Right renal cortex interstitium (tissue), 3 donors: Measurements from ENCODE around the gene OR5L1. TPM values are rescaled to one million over a fixed set of nuclear protein-coding genes. Genes with fewer than 3 reads are reported as not detected.

Experiments used
- DNase-seq, 3 donors: peaks; one replicate each; pipeline ENCODE4 v3.0.0-alpha.2; 2013; ENCODE audit warnings: low read depth in 3 of 3, low spot score in 2 of 3
- polyA plus RNA-seq, 3 donors: library from polyadenylated mRNA; unstranded; fragments of 120-200 nt; gene quantifications; one replicate each; pipeline ENCODE4 v1.2.1, GENCODE V29; 2013; ENCODE audit not compliant: insufficient read length in 3 of 3

OR5L1 gene
- polyA plus RNA-seq: not detected

GRCh38 chr11:55811067-55811466 is at the start of gene OR5L1:
Gene OR5L1 (plus strand): TSS chr11:55811367. CDS start chr11:55811467, 100 bp downstream.
- no peak for DNase-seq

DNA sequence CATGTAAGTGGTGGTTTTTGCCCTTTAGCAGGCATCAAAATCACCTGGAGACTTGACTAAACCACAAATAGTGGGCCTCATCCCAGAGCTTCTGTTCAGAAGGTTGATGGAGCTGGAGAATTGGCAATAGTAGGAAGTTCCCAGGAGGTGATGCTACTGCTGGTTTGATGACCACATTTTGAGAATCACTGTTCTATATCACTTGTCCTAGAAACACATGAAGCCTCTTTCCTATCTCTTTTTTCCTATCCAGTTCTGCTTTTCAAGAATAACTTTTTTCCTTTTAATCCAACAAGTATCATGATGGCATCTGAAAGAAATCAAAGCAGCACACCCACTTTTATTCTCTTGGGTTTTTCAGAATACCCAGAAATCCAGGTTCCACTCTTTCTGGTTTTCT is 38.0 kb upstream of the OR5L1 start, which contains the start of gene OR5D13:
Gene OR5D13 (plus strand): TSS at position 301 of the 400 bp plus-strand sequence. CDS start 0 bp downstream, at position 301.
- DNase-seq: no peak

DNA sequence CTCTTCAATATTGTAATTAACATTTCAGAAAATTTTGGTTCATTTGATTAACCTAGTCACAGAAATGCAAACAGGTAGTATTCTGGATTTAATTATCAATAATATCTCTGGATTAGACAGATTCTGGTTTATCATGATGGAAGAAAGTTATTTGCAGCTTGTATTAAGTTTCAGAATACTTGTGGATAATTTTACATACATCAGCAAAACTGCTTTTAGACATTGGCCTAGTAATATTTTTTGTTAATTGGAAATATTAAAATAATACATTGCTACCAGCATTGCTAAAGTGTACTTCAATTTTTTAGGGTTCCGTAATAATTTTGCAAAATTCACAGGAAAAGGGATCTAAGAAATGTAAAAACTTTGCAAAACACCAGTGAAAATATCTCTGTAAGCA is 19.6 kb upstream of the OR5L1 start:
- DNase-seq: no peak

GRCh38 chr11:55793321-55793720 is 17.8 kb upstream of the OR5L1 start:
- no peak for DNase-seq

- no peak for DNase-seq
Observed at GRCh38 chr11:55795256-55795655, 15.9 kb upstream of the OR5L1 start, which contains the start of gene OR5D14. Gene OR5D14 (plus strand): TSS chr11:55795556. CDS start chr11:55795556, 0 bp downstream.

DNA sequence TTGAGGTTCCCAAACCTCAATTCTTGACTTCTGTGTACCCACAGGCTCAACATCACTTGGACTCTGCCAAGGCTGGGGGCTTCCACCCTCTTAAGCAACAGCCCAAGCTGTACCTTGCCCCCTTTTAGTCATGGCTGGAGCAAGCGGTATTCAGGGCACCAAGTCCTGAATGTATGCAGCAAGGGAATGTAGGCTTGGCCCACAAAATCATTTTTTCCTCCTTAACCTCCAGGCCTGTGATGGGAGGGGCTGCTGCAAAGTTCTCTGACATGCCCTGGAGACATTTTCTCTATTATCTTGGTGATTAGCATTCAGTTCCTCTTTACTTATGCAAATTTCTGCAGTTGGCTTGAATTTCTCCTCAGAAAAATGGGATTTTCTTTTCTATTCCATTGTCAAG is 4.9 kb upstream of the OR5L1 start:
- DNase-seq: no peak

GRCh38 chr11:55819330-55819729 is 8.2 kb downstream of the OR5L1 start, which contains the start of gene OR5D18:
Gene OR5D18 (plus strand): TSS chr11:55819630. CDS start chr11:55819630, 0 bp downstream.
- no peak for DNase-seq

DNA sequence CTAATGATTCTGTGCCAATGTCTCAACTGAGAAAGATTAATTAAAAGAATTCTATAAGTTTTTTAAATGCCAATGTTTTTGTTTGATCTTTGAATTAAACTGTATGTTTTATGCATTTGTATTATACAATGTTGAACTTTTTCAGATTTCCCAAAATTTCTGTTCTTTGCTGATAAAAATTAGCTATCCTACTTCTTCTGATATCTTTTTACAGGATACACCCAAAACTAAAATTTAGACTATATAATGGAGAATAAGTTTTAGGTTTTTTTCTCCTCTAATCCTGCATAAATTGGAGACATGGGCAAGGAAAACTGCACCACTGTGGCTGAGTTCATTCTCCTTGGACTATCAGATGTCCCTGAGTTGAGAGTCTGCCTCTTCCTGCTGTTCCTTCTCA is 15.8 kb downstream of the OR5L1 start, which contains the start of gene OR5L2:
Gene OR5L2 (plus strand): TSS at position 301 of the 400 bp plus-strand sequence. CDS start 0 bp downstream, at position 301.
- no peak for DNase-seq

GRCh38 chr11:55838452-55838851 is 27.3 kb downstream of the OR5L1 start, which contains the start of gene OR5D16:
Gene OR5D16 (plus strand): TSS chr11:55838752. CDS start chr11:55838752, 0 bp downstream.
- DNase-seq: no peak

- no peak for DNase-seq
Observed at GRCh38 chr11:55847453-55847852, 36.3 kb downstream of the OR5L1 start.

DNA sequence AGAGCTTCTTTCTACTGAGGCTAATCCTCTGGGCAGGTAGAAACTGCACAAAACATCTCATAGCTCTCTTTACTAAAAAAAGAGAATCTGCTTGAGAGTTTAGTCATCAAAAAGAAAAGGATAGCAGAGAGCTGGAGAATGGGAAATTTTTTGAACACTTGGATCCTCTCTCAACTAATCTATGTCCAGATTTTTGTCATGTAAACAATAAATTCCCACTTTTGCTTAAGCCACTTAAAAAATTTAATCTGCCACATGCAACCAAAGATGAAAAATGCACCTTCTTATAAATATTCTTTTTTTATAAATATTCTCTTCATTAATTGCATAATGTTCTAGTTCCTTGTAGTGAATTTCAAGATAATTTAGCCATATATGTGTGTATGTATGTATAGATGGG is 37.9 kb downstream of the OR5L1 start:
- no peak for DNase-seq

- no peak for DNase-seq
Observed at GRCh38 chr11:55852141-55852540, 41.0 kb downstream of the OR5L1 start.

- DNase-seq: no peak
Observed at GRCh38 chr11:55854704-55855103, 43.5 kb downstream of the OR5L1 start.

Other genes with a start within 250 kb of the OR5L1 start
- gene OR4C16, start 239.2 kb upstream of the OR5L1 start, polyA plus RNA-seq: not detected
- not detected for gene OR4C11, start 203.7 kb upstream of the OR5L1 start, polyA plus RNA-seq
- gene OR4P4, start 176.3 kb upstream of the OR5L1 start, polyA plus RNA-seq: under 1 TPM; 0.07 to 0.08 (median 0.07) TPM
- not detected for gene OR4S2, start 163.0 kb upstream of the OR5L1 start, polyA plus RNA-seq
- gene OR4C6, start 149.2 kb upstream of the OR5L1 start, polyA plus RNA-seq: not detected
- not detected for gene OR5D13, start 37.9 kb upstream of the OR5L1 start, polyA plus RNA-seq
- gene OR5D14, start 15.8 kb upstream of the OR5L1 start, polyA plus RNA-seq: not detected
- gene OR5D18, start 8.3 kb downstream of the OR5L1 start, polyA plus RNA-seq: not detected
- gene OR5L2, start 15.9 kb downstream of the OR5L1 start, polyA plus RNA-seq: not detected
- gene OR5D16, start 27.4 kb downstream of the OR5L1 start, polyA plus RNA-seq: not detected
- not detected for gene TRIM51, start 71.9 kb downstream of the OR5L1 start, polyA plus RNA-seq
- not detected for gene OR5W2, start 103.2 kb downstream of the OR5L1 start, polyA plus RNA-seq
- not detected for gene OR5I1, start 125.0 kb downstream of the OR5L1 start, polyA plus RNA-seq
- not detected for gene OR10AG1, start 158.6 kb downstream of the OR5L1 start, polyA plus RNA-seq
- gene OR5F1, start 183.3 kb downstream of the OR5L1 start, polyA plus RNA-seq: not detected
- under 1 TPM; 0.03 to 0.04 (median 0.03) TPM for gene OR5AS1, start 216.3 kb downstream of the OR5L1 start, polyA plus RNA-seq